Endometrial microvascular endothelial cells (primary cell): ENCODE data around the gene HGF. TPM values are rescaled to one million over a fixed set of nuclear protein-coding genes. Genes with fewer than 3 reads are reported as not detected.

Experiments used
- in situ Hi-C: cut with HindIII; loops from 2 replicates; pipeline ENCODE4 v1.10.0; 2017; ENCODE audit warnings: low sequenced_read_pairs, low pct_unique_long_range_greater_than_20kb; ENCODE audit errors: inconsistent ontology term
- total RNA-seq: library from RNA; depleted of rRNA; stranded (reverse); fragments of >200 nt; gene quantifications from one replicate; pipeline ENCODE4 v1.2.3, GENCODE V29; 2015; ENCODE audit errors: inconsistent ontology term

The HGF gene
- total RNA-seq, 1 donor from 2014 or later = 14.8 TPM

DNA sequence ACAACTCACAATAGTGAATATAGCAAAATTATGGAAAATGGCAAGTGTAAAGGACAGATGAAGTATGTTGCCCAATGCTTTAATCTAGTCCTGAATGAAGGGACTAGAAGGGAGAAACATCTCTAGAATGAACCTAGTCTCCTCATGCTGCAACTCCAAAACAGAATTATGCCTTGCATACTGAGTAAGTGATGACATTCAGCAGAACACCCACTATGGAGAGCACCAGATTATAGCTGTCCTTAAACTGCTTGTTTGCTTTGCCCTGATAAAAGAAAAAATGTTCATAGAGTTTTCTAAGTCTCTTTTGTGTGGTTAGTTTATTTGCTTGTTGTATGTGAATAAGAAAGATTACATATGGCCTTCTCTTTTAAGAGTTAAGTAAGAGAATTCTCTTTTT lies 7.8 kb upstream of the HGF start:
- in situ Hi-C loops = no loop called here

DNA sequence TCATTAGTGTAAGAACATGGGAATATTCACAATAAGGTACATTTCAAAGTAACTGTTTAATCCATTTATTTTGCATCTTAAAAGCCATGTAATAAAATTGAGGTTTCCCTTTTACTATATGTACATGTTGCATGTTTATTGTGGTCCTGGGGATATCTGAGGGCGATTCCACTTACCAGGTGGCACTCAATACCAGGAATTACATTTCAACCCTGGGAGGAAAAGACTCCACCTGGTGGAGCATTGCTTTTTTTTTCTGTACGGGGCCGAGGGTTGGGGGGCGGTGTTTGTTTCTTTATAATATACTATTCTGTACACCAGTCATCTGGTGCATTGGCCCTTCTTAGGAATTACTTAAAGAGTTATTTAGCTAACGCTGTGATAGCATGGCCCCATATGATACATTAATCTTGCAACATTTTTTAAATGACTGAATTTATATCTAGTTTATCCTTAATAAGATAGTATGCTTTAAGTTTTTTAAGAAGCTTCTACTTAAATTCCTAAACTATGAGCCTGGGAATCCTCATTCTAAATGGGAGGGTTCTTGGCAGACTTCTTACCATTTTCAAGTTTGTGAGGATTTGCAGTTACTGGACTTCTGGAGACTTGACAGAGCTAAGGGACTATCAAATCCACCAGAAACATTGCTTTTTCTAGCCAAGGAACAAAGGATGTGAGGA lies 7.2 kb upstream of the HGF start:
- in situ Hi-C loops = no loop called here

DNA sequence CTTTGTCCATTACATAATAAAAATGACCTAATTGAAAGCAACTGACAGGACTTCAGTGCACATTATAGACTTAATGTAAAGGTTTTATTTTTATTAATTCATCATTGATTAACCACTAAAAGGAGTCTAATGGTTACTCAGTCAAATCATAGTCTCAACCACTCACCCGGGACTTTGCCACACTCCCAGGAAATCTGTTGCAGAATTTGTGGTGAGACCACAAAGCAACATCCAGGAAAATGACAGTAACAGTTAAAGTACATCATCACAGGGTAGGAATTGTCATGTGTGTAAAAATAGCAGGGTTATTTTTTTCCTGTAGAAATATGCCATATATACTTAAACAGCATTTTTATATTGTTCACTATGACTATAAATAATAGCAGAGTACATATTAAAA lies 6.3 kb upstream of the HGF start:
- in situ Hi-C loops = no loop called here

DNA sequence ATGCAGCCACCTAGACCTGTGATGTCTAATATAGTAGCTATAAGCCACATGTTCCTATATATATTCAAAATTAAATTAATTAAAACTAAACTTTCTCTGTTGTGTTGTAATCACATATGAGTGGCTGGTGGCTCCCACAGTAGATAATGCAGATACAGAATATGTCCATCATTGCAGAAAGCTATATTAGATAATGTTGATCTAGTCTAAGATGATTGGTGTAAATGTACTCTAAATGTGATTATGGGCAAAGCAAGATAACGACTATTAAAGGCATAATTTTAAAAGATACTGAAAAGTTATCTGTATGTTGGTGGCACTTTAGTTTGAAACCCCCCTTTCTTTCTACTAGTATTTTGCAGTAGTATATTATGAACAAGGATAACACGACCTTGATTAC lies 5.7 kb upstream of the HGF start:
- in situ Hi-C loops = no loop called here

DNA sequence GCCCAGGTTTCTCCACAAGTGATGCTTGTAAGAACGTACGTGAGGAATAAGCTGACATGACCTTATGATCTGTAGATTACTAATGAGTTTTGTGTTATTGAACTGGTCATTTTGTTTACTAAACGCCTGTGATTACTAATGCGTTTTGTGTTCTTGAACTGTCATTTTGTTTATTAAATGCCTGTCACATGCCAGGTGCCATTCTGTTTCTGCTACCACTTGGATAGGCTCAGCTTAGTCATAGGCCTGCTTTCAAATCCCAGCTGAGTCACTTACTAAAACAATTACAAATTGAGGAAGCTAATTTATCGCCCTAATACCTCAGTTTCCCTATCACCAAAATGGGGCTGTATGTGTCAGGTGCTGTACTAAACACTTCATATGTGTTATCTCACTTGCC lies 4.7 kb upstream of the HGF start:
- in situ Hi-C loops = no loop called here

DNA sequence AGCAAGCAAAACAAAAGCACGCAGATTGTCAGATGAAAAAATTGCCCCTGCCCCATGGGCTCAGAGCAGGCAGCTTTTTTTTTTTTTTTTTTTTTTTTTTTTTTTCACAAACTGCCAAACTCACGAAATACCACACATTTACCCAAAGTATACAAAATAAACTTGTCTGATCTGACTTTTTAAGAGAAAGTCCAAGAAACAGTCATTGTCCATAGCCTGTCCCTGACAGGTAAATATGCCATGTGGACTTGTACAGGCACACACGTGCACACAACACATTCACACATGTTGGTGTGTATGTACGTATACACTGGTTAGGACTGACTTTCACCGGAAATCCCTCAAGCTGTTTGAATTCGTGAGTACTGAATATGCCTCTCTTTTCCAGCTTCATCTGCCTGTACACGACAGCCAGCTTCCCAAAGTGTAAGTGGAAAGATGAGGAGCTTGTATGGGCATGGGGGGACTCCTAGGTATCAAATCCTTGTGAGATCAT lies 929 bp upstream of the HGF start:
- in situ Hi-C loops = no loop called here

DNA sequence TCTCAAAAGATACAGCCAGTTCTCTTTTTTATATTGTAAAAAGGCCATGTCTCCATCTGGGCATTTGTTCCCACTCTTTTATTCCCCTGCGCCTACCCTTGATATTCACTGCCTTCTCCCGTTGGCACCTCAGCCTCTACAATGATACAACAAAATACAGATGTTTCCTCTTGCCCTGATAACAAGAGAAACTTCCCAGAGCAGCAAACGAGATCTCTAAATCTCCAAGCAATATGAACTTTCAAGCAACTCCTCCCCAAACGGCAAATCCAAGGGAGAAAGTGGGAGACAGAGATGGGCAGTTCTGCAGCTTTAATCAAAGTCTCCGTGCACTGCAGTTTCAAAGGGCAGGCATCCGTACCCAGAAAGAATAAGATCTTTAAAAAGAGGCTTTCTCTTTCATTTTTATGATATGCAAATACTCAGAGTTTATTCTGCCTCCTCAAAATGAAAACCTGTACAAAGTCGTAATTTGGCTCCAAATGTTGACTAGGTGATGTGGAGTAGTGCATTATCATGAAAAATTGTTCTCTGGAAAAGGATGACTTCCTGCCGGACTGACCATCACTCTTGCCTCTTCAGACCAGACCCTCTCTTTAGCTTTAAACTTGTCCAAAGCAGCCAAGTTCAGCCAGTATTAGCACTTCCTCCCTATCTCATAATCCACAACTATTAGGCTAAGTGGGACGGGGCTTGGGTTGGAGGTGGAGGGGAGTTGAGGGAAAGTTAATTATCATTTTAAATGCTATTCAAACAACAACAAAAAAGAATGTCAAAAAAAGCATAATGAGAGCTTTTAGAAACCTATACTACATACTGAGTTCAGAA lies 682 bp downstream of the HGF start:
- in situ Hi-C loops = no loop called here

- in situ Hi-C loops = no loop called here
Measured at GRCh38 chr7:81767926-81768325, 1.9 kb downstream of the HGF start.

DNA sequence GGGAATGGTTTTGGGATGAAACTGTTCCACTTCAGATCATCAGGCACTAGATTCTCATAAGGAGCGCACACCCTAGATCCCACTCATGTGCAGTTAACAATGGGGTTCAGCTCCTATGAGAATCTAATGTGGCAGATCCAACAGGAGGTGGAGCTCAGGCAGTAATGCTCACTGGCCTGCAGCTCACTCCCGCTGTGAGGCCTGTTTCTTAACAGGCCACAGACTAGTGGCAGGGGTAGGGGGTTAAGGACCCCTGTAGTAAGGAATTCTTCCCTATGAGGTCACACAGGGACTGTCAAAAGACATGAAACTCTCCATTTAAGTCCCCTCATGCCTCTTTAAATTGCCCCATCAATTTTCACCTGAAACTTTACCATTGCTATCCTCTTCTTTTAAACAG lies 8.0 kb downstream of the HGF start:
- in situ Hi-C loops = no loop called here

GRCh38 chr7:81761031-81761430 lies 8.8 kb downstream of the HGF start:
- in situ Hi-C loops = no loop called here

DNA sequence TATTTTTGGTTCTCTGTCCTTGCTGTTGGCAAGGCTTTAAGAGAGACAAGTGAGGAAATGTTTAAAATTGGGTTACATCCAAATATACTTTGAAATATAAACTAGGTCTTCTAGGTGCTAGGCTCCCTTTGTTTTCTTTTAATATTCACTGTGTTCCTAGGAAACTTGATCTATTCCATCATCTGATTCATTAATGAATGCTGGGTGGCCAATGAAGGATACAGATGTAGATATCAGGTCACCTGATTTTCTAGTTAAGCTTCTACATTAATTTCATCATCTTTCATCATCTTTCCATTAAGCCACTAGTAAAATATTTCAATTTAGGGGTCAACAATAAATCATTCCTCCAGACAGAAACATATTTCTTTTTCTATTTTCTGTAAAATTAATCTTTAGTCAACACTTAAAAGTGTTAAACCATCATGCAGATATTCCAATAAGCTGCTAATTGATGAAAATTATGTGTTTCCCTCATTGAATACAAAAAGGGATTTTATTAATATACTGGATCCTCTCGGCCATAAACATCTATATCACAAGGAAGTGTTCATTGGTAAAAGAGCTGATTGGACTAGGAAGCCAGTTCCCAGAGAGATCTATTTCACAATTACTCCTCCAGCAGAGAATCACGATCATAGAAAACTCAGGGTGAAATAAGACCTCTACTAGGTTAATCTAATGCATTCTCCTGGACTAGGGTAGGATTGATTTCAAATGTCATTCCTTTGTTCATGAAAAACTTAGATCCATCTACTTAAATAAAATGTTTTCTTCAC lies 14.7 kb downstream of the HGF start:
- in situ Hi-C loops = no loop called here

GRCh38 chr7:81753392-81753791 lies 16.5 kb downstream of the HGF start:
- in situ Hi-C loops = no loop called here

DNA sequence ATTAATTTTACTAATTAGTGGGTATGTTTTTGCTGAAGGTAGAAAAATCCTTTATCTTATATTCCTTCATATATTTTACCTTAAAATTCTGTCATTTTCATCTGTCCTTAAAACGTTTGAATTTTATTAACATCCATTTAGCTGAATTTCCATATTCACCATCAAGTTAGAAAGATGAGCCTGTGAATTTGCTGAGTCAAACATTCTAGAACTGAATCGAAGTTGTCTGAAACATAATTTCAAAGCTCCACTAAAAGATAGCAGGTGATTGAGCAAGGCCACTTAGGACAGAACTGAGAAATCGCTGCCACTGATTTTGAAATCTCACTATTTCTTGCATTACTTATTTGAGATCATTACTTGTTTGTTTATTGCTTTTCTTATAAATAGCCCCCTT lies 17.5 kb downstream of the HGF start:
- in situ Hi-C loops = no loop called here

- in situ Hi-C loops = no loop called here
Measured at GRCh38 chr7:81751619-81752317, 18.1 kb downstream of the HGF start.

DNA sequence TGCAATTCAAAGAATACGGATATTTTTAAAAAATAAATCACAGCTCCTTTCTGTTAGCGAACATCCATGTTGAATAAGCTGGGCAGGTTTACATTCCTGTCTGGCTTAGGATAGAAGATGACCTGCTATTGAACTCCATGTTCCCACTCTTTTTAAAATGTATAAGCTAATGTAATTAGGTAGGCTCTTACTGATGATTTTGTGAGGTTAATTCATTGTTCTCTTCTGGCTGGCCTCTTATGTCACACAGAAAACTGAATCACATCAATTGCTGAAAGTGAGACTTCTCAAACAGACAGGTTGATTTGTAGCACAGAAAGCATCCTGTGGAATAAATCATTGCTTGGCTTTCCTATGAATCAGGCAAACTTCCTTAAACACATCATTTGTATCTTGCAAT lies 24.2 kb downstream of the HGF start:
- in situ Hi-C loops = no loop called here

DNA sequence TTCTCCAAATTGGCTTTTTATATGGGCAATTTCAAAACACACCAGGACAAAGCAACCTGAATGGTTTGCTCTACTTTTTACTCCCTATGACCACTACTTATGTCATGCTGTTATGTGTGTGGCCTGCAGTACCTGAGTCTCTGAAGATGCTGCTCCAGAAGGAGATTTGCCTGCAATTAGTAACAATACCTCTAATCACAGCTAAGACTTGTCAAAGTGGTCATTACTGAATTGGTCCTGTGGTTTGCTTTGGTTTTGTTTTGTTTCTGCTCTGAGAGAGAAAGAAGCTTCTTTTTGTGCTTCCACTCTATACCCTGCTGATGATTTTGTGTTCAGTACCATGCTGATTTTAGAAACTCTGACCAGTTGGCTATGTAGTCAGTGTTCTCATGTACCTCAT lies 25.5 kb downstream of the HGF start:
- in situ Hi-C loops = no loop called here

GRCh38 chr7:81743665-81744064 lies 26.2 kb downstream of the HGF start:
- in situ Hi-C loops = no loop called here

DNA sequence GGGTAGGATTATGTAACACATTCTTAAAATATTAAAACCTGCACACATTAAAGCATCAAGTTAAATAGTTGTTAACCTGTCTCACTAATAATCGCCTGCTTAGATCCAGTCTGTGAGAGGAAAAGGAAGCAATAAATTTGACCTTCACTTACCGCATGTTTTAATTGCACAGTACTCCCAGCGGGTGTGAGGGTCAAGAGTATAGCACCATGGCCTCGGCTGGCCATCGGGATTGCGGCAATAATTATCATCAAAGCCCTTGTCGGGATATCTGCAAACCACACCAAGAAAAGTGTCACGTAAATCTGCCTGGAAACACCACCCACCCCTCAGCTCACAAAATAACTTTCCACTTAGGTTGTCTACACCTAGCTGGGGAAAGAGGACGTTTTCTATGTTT lies 26.6 kb downstream of the HGF start:
- in situ Hi-C loops = no loop called here

DNA sequence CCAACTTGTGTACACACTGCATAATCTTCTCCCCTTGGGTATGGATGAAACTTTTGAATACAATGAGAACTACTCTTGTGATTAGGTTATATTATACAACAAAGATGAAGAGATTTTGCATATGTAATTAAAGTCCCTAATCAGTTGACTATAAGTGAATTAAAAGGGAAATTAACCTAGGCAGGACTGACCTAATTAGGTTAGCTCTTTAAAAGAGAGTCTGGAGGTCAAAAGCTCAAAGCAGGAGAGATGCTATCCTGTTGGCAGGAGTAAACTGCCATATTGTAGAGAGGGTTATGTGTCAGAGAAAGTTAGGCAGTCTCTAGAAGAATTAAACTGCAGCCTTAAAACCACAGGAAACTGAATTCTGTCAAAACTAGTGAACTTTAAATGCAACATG lies 29.4 kb downstream of the HGF start:
- in situ Hi-C loops = no loop called here
